ENCODE results near the gene STAT5B. TPM values are rescaled to one million over a fixed set of nuclear protein-coding genes. Genes with fewer than 3 reads are reported as not detected.
"Not testable (repeated sequence)": the region's sequence is repeated elsewhere in the genome, so short reads cannot be mapped to it uniquely, and the experiment has no call there.

Gene STAT5B
- polyA plus RNA-seq, 1 donor (not counting 4 experiments of a cell fraction or from before 2014, with no cell fraction given) = 16.1 TPM

GRCh38 chr17:42266918-42267766 lies 9.0 kb downstream of the STAT5B start:
- TF ChIP-seq, protein P1, sequence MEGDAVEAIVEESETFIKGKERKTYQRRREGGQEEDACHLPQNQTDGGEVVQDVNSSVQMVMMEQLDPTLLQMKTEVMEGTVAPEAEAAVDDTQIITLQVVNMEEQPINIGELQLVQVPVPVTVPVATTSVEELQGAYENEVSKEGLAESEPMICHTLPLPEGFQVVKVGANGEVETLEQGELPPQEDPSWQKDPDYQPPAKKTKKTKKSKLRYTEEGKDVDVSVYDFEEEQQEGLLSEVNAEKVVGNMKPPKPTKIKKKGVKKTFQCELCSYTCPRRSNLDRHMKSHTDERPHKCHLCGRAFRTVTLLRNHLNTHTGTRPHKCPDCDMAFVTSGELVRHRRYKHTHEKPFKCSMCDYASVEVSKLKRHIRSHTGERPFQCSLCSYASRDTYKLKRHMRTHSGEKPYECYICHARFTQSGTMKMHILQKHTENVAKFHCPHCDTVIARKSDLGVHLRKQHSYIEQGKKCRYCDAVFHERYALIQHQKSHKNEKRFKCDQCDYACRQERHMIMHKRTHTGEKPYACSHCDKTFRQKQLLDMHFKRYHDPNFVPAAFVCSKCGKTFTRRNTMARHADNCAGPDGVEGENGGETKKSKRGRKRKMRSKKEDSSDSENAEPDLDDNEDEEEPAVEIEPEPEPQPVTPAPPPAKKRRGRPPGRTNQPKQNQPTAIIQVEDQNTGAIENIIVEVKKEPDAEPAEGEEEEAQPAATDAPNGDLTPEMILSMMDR (optimal IDR thresholded peaks at IDR 0.05 in 1 of 3, IDR thresholded peaks at IDR 0.05 in 1 of 3, conservative IDR thresholded peaks at IDR 0.05 in 1 of 3; ENCODE audit: extremely low read depth in 1 of 3, insufficient read depth in 2 of 3, low read length in 3 of 3) = no peak
- no peak for TF ChIP-seq EZH2 (IDR thresholded peaks at IDR 0.05; ENCODE audit: low read length)
- no peak for DNase-seq (ENCODE audit: low read depth, low spot score)
- Histone ChIP-seq H3K4me3 (ENCODE audit: control insufficient read depth in 2 of 3, extremely low read depth in 1 of 3, insufficient read depth in 2 of 3, low read depth in 1 of 3, low read length in 3 of 3) (no peak overlapping the region), H3K9me3 (ENCODE audit: control insufficient read depth, low read depth, low read length) (no peaks in the 10 kb centered on the region), H3K36me3 (ENCODE audit: control insufficient read depth in 2 of 2, extremely low read depth in 1 of 2, insufficient read depth in 2 of 2, low read length in 2 of 2) (no peaks in the 10 kb centered on the region), H3K9ac (ENCODE audit: control insufficient read depth, extremely low read depth, insufficient read depth, low read length) (no peak overlapping the region), H3K4me2 (ENCODE audit: control insufficient read depth, extremely low read depth, insufficient read depth, low read depth, low read length) (no peak overlapping the region), H3K9me1 (ENCODE audit: control insufficient read depth, extremely low read depth, insufficient read depth, low read length) (no peaks in the 10 kb centered on the region), H3K79me2 (ENCODE audit: control insufficient read depth, insufficient read depth, low read length) (no peaks in the 10 kb centered on the region), H3K27ac (ENCODE audit: control insufficient read depth, insufficient read depth, low read length) (no peak overlapping the region), H4K20me1 (ENCODE audit: control insufficient read depth, extremely low read depth, insufficient read depth, low read length) (no peaks in the 10 kb centered on the region), H3K4me1 (ENCODE audit: control insufficient read depth, extremely low read depth, insufficient read depth, low read length) (no peaks in the 10 kb centered on the region), H2AFZ (ENCODE audit: control insufficient read depth, low read length) (no peak overlapping the region), H3K27me3 (ENCODE audit: control insufficient read depth, extremely low read depth, insufficient read depth, low read length) (no peaks in the 10 kb centered on the region)
- dilution Hi-C loops (cut with MboI; ENCODE audit: extremely low pct_ligation_motif_present, low sequenced_read_pairs) = no loop called here
- no peak for FAIRE-seq

GRCh38 chr17:42266462-42266861 lies 9.7 kb downstream of the STAT5B start:
- FAIRE-seq = no peak
- H3K9ac ChIP-seq (ENCODE audit: control insufficient read depth, extremely low read depth, insufficient read depth, low read length) = no peak overlapping the region
- H3K79me2 ChIP-seq (ENCODE audit: control insufficient read depth, insufficient read depth, low read length) = no peaks in the 10 kb centered on the region
- no peaks in the 10 kb centered on the region for H3K4me1 ChIP-seq (ENCODE audit: control insufficient read depth, extremely low read depth, insufficient read depth, low read length)
- H3K4me2 ChIP-seq (ENCODE audit: control insufficient read depth, extremely low read depth, insufficient read depth, low read depth, low read length) = no peak overlapping the region
- dilution Hi-C loops (cut with MboI; ENCODE audit: extremely low pct_ligation_motif_present, low sequenced_read_pairs) = no loop called here
- no peak overlapping the region for H2AFZ ChIP-seq (ENCODE audit: control insufficient read depth, low read length)
- no peaks in the 10 kb centered on the region for H4K20me1 ChIP-seq (ENCODE audit: control insufficient read depth, extremely low read depth, insufficient read depth, low read length)
- TF ChIP-seq, protein P1 (optimal IDR thresholded peaks at IDR 0.05 in 1 of 3, IDR thresholded peaks at IDR 0.05 in 1 of 3, conservative IDR thresholded peaks at IDR 0.05 in 1 of 3; ENCODE audit: extremely low read depth in 1 of 3, insufficient read depth in 2 of 3, low read length in 3 of 3) = no peak
- TF ChIP-seq EZH2 (IDR thresholded peaks at IDR 0.05; ENCODE audit: low read length) = no peak
- H3K9me3 ChIP-seq (ENCODE audit: control insufficient read depth, low read depth, low read length) = no peaks in the 10 kb centered on the region
- H3K27me3 ChIP-seq (ENCODE audit: control insufficient read depth, extremely low read depth, insufficient read depth, low read length) = no peaks in the 10 kb centered on the region
- no peak for DNase-seq (ENCODE audit: low read depth, low spot score)
- H3K27ac ChIP-seq (ENCODE audit: control insufficient read depth, insufficient read depth, low read length) = no peak overlapping the region
- no peaks in the 10 kb centered on the region for H3K9me1 ChIP-seq (ENCODE audit: control insufficient read depth, extremely low read depth, insufficient read depth, low read length)
- H3K4me3 ChIP-seq (ENCODE audit: control insufficient read depth in 2 of 3, extremely low read depth in 1 of 3, insufficient read depth in 2 of 3, low read depth in 1 of 3, low read length in 3 of 3) = no peak overlapping the region
- no peaks in the 10 kb centered on the region for H3K36me3 ChIP-seq (ENCODE audit: control insufficient read depth in 2 of 2, extremely low read depth in 1 of 2, insufficient read depth in 2 of 2, low read length in 2 of 2)

DNA sequence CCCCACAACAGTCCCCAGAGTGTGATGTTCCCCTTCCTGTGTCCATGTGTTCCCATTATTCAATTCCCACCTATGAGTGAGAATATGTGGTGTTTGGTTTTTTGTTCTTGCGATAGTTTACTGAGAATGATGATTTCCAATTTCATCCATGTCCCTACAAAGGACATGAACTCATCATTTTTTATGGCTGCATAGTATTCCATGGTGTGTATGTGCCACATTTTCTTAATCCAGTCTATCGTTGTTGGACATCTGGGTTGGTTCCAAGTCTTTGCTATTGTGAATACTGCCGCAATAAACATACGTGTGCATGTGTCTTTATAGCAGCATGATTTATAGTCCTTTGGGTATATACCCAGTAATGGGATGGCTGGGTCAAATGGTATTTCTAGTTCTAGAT lies 11.8 kb downstream of the STAT5B start:
- H3K9me3 ChIP-seq (ENCODE audit: control insufficient read depth, low read depth, low read length); H3K27ac ChIP-seq (ENCODE audit: control insufficient read depth, insufficient read depth, low read length); H3K9ac ChIP-seq (ENCODE audit: control insufficient read depth, extremely low read depth, insufficient read depth, low read length); H3K79me2 ChIP-seq (ENCODE audit: control insufficient read depth, insufficient read depth, low read length); H3K4me1 ChIP-seq (ENCODE audit: control insufficient read depth, extremely low read depth, insufficient read depth, low read length); FAIRE-seq; H3K9me1 ChIP-seq (ENCODE audit: control insufficient read depth, extremely low read depth, insufficient read depth, low read length); H2AFZ ChIP-seq (ENCODE audit: control insufficient read depth, low read length); H4K20me1 ChIP-seq (ENCODE audit: control insufficient read depth, extremely low read depth, insufficient read depth, low read length); H3K4me2 ChIP-seq (ENCODE audit: control insufficient read depth, extremely low read depth, insufficient read depth, low read depth, low read length); H3K36me3 ChIP-seq (ENCODE audit: control insufficient read depth in 2 of 2, extremely low read depth in 1 of 2, insufficient read depth in 2 of 2, low read length in 2 of 2); H3K27me3 ChIP-seq (ENCODE audit: control insufficient read depth, extremely low read depth, insufficient read depth, low read length); DNase-seq (ENCODE audit: low read depth, low spot score); dilution Hi-C loops (cut with MboI; ENCODE audit: extremely low pct_ligation_motif_present, low sequenced_read_pairs); H3K4me3 ChIP-seq (ENCODE audit: control insufficient read depth in 2 of 3, extremely low read depth in 1 of 3, insufficient read depth in 2 of 3, low read depth in 1 of 3, low read length in 3 of 3): not testable (repeated sequence)

Data from keratinocyte (primary cell).